HL-60 (cell line): ENCODE data around the gene EFS.

Experiments
- DNase-seq, 2 experiments: peaks; one replicate each; pipeline ENCODE4 v3.0.0-alpha.2; 2010 to 2020; ENCODE audit warnings: low read depth in 1 of 2, low spot score in 1 of 2
- H3K27ac ChIP-seq: fragments of 250-450 bp; sonication (Bioruptor Pico); replicated peaks from 2 replicates; pipeline ENCODE4 v1.5.1; 2020; ENCODE audit warnings: mild to moderate bottlenecking, moderate library complexity
- H3K27me3 ChIP-seq: fragments of 250-450 bp; sonication (Bioruptor Pico); 2 replicates; pipeline ENCODE4 v1.5.1; 2021; ENCODE audit warnings: mild to moderate bottlenecking, moderate library complexity; ENCODE audit not compliant: insufficient read depth, poor library complexity, severe bottlenecking
- H3K4me3 ChIP-seq: replicated peaks from 2 replicates; pipeline ENCODE4 v1.5.1; 2011; ENCODE audit warnings: mild to moderate bottlenecking, control low read depth, low read length; ENCODE audit not compliant: insufficient read depth
- CTCF ChIP-seq: IDR thresholded peaks from one replicate; pipeline ENCODE4 v1.5.1; 2011; ENCODE audit warnings: low read length, control low read depth, inconsistent platforms; ENCODE audit not compliant: insufficient read depth
- GABPA ChIP-seq: IDR thresholded peaks from 2 replicates; pipeline ENCODE4 v1.6.1; 2012; ENCODE audit warnings: low read depth
- POLR2AphosphoS5 ChIP-seq: IDR thresholded peaks from 2 replicates; pipeline ENCODE4 v1.6.1; 2012; ENCODE audit warnings: low read depth
- SPI1 ChIP-seq: IDR thresholded peaks from 2 replicates; pipeline ENCODE4 v1.6.1; 2012; ENCODE audit warnings: low read depth, mild to moderate bottlenecking, borderline replicate concordance
- TF ChIP-seq, protein P1 (sequence below): IDR thresholded peaks from 2 replicates; pipeline ENCODE4 v1.6.1; 2012; ENCODE audit warnings: low read depth; ENCODE audit not compliant: insufficient replicate concordance

Gene EFS

DNA sequence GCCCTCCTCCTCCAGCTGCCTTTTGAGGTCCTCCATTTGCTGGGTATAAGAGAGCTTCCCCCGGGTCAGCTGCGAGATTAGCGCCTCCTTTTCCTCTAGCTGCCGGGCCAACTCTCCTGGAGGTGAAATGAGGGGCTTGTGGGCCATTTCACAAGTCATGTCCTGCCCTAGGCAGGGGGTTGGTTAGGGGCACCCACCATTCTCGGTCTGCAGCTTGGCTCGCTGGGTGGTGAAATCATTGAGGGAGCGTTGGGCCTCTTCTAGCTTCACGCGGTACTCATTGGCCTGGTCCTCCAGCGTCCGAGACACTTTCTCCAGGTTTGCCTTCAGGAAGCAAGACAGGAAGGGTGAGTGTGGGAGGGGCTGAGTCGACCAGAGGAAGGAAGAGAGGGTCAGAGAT is 24.4 kb upstream of the EFS start:
- Histone ChIP-seq H3K27ac (no peak overlapping the region), H3K27me3 (no peaks in the 10 kb centered on the region), H3K4me3 (no peak overlapping the region)
- TF ChIP-seq SPI1: no peak
- TF ChIP-seq CTCF: no peak
- TF ChIP-seq POLR2AphosphoS5: no peak
- TF ChIP-seq GABPA: no peak
- TF ChIP-seq, protein P1, sequence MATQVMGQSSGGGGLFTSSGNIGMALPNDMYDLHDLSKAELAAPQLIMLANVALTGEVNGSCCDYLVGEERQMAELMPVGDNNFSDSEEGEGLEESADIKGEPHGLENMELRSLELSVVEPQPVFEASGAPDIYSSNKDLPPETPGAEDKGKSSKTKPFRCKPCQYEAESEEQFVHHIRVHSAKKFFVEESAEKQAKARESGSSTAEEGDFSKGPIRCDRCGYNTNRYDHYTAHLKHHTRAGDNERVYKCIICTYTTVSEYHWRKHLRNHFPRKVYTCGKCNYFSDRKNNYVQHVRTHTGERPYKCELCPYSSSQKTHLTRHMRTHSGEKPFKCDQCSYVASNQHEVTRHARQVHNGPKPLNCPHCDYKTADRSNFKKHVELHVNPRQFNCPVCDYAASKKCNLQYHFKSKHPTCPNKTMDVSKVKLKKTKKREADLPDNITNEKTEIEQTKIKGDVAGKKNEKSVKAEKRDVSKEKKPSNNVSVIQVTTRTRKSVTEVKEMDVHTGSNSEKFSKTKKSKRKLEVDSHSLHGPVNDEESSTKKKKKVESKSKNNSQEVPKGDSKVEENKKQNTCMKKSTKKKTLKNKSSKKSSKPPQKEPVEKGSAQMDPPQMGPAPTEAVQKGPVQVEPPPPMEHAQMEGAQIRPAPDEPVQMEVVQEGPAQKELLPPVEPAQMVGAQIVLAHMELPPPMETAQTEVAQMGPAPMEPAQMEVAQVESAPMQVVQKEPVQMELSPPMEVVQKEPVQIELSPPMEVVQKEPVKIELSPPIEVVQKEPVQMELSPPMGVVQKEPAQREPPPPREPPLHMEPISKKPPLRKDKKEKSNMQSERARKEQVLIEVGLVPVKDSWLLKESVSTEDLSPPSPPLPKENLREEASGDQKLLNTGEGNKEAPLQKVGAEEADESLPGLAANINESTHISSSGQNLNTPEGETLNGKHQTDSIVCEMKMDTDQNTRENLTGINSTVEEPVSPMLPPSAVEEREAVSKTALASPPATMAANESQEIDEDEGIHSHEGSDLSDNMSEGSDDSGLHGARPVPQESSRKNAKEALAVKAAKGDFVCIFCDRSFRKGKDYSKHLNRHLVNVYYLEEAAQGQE: no peak
- no peak for DNase-seq

- no peak for TF ChIP-seq GABPA
- TF ChIP-seq, protein P1: no peak
- TF ChIP-seq CTCF: no peak
- TF ChIP-seq SPI1: no peak
- TF ChIP-seq POLR2AphosphoS5: no peak
- no peak for DNase-seq
- no peaks in the 10 kb centered on the region for H3K27me3 ChIP-seq
- no peak overlapping the region for H3K27ac ChIP-seq
- no peak overlapping the region for H3K4me3 ChIP-seq
Measured at GRCh38 chr14:23388996-23389395, 24.0 kb upstream of the EFS start.

GRCh38 chr14:23387916-23388882 is 23.2 kb upstream of the EFS start:
- no peak overlapping the region for H3K27ac ChIP-seq
- no peak overlapping the region for H3K4me3 ChIP-seq
- TF ChIP-seq POLR2AphosphoS5 (no peak), CTCF (no peak), SPI1 (no peak)
- TF ChIP-seq, protein P1: no peak
- H3K27me3 ChIP-seq: no peaks in the 10 kb centered on the region
- DNase-seq: no peak
